IMR-90 (cell line): ENCODE results near the gene HSPA12A. TPM values are rescaled to one million over a fixed set of nuclear protein-coding genes. Genes with fewer than 3 reads are reported as not detected.

Experiments
- ATAC-seq: fragments of 200-7000 bp; cut with Tn5 transposase; 2 replicates; pipeline ENCODE4 v1.9.1; 2020; ENCODE audit warnings: low read depth, mild to moderate bottlenecking, moderate library complexity
- BruUV-seq: library from RNA; stranded (reverse); fragments of 400-500 nt; replicated peaks from 2 replicates; lab custom pipeline; 2021; lab: Mats Ljungman, UMichigan
- CTCF ChIA-PET: fragments of 300-600 bp; formaldehyde crosslinking; extraction: SDS; loops from one replicate; lab custom pipeline; 2021; ENCODE audit warnings: antibody characterized with exemption; lab: Yijun Ruan, JAX
- POLR2A ChIA-PET: fragments of 300-600 bp; sonication (Branson Sonifier 250); formaldehyde crosslinking; loops from one replicate; lab custom pipeline; 2022; ENCODE audit warnings: antibody characterized with exemption; ENCODE audit not compliant: unreplicated experiment; lab: Charles Lee
- DNase-seq: peaks from one replicate; pipeline ENCODE4 v3.0.0; 2013
- H2AFZ ChIP-seq: replicated peaks from 2 replicates; pipeline ENCODE3; 2013; ENCODE audit warnings: low read length, mild to moderate bottlenecking; ENCODE audit not compliant: poor library complexity
- H2AK5ac ChIP-seq: 2 replicates; pipeline ENCODE4 v1.6.1; 2013; ENCODE audit warnings: low read depth, low read length, inconsistent platforms
- H2AK9ac ChIP-seq: replicated peaks from 2 replicates; pipeline ENCODE3; 2013; ENCODE audit warnings: mild to moderate bottlenecking, low read depth, low read length, moderate library complexity; ENCODE audit not compliant: poor library complexity
- H2BK120ac ChIP-seq: 2 replicates; pipeline ENCODE4 v1.6.1; 2013; ENCODE audit warnings: low read depth, low read length, inconsistent platforms
- H2BK15ac ChIP-seq: 3 replicates; pipeline ENCODE4 v1.6.1; 2013; ENCODE audit warnings: low read depth, low read length, inconsistent platforms
- H2BK20ac ChIP-seq: 2 replicates; pipeline ENCODE4 v1.6.1; 2013; ENCODE audit warnings: low read depth, mild to moderate bottlenecking, inconsistent platforms, low read length, moderate library complexity
- H2BK5ac ChIP-seq: 2 replicates; pipeline ENCODE4 v1.6.1; 2013; ENCODE audit warnings: mild to moderate bottlenecking, low read depth, low read length, inconsistent platforms; ENCODE audit not compliant: poor library complexity, severe bottlenecking
- H3K14ac ChIP-seq: replicated peaks from 2 replicates; pipeline ENCODE4 v1.6.1; 2013; ENCODE audit warnings: low read depth, low read length, inconsistent platforms
- H3K18ac ChIP-seq: 2 replicates; pipeline ENCODE4 v1.6.1; 2013; ENCODE audit warnings: low read depth, low read length, control low read depth
- H3K23ac ChIP-seq: 2 replicates; pipeline ENCODE4 v1.6.1; 2013; ENCODE audit warnings: low read depth, low read length, inconsistent platforms
- H3K27ac ChIP-seq: 2 replicates; pipeline ENCODE4 v1.5.1; 2013; ENCODE audit warnings: mild to moderate bottlenecking, control low read depth, low read length; ENCODE audit not compliant: insufficient read depth
- H3K27me3 ChIP-seq: 2 replicates; pipeline ENCODE4 v1.6.1; 2013; ENCODE audit warnings: low read length; ENCODE audit not compliant: control insufficient read depth, insufficient read depth
- H3K36me3 ChIP-seq: 2 replicates; pipeline ENCODE4 v1.6.1; 2013; ENCODE audit warnings: low read length, mixed read lengths; ENCODE audit not compliant: control insufficient read depth, insufficient read depth
- H3K4ac ChIP-seq: 2 replicates; pipeline ENCODE4 v1.6.1; 2013; ENCODE audit warnings: low read depth, low read length, inconsistent platforms
- H3K4me1 ChIP-seq: 2 replicates; pipeline ENCODE4 v1.6.1; 2013; ENCODE audit warnings: low read length, mixed read lengths; ENCODE audit not compliant: control insufficient read depth, insufficient read depth
- H3K4me2 ChIP-seq: 2 replicates; pipeline ENCODE4 v1.6.1; 2013; ENCODE audit warnings: low read depth, mild to moderate bottlenecking, control low read depth, low read length, moderate library complexity
- H3K4me3 ChIP-seq: 2 replicates; pipeline ENCODE4 v1.5.1; 2013; ENCODE audit warnings: low read depth, mild to moderate bottlenecking, control low read depth, low read length, moderate library complexity; ENCODE audit not compliant: insufficient read depth
- H3K56ac ChIP-seq: 2 replicates; pipeline ENCODE4 v1.6.1; 2013; ENCODE audit warnings: low read length, inconsistent platforms; ENCODE audit not compliant: insufficient read depth; ENCODE audit errors: extremely low read depth
- H3K79me1 ChIP-seq, 2 experiments: 2 replicates each; pipeline ENCODE4 v1.6.1; 2013; ENCODE audit warnings: low read length in 2 of 2, inconsistent platforms in 1 of 2, low read depth in 1 of 2
- H3K9ac ChIP-seq: 2 replicates; pipeline ENCODE4 v1.6.1; 2013; ENCODE audit warnings: low read depth, low read length, control low read depth
- H3K9me1 ChIP-seq: 2 replicates; pipeline ENCODE4 v1.6.1; 2013; ENCODE audit warnings: low read length, inconsistent platforms; ENCODE audit not compliant: insufficient read depth
- H3K9me3 ChIP-seq: 2 replicates; pipeline ENCODE4 v1.6.1; 2013; ENCODE audit warnings: low read length; ENCODE audit not compliant: control insufficient read depth, insufficient read depth
- H4K20me1 ChIP-seq: 2 replicates; pipeline ENCODE4 v1.6.1; 2013; ENCODE audit warnings: low read length, inconsistent platforms; ENCODE audit not compliant: insufficient read depth
- H4K5ac ChIP-seq: 2 replicates; pipeline ENCODE4 v1.6.1; 2013; ENCODE audit warnings: mild to moderate bottlenecking, low read depth, low read length, control low read depth
- H4K8ac ChIP-seq, 2 experiments: 2 replicates each; pipeline ENCODE4 v1.6.1; 2013; ENCODE audit warnings: low read depth in 2 of 2, low read length in 2 of 2, control low read depth in 1 of 2, inconsistent platforms in 1 of 2
- H4K91ac ChIP-seq: 2 replicates; pipeline ENCODE4 v1.6.1; 2013; ENCODE audit warnings: low read depth, low read length, inconsistent platforms; ENCODE audit not compliant: insufficient read depth
- BHLHE40 ChIP-seq: fragments of 150-350 bp; IDR thresholded peaks from 2 replicates; pipeline ENCODE4 v1.6.1; 2016; ENCODE audit warnings: mild to moderate bottlenecking, low read depth, low read length
- CEBPB ChIP-seq: IDR thresholded peaks from 2 replicates; pipeline ENCODE4 v1.6.1; 2012; ENCODE audit warnings: low read depth, low read length, improper control_type of control experiment
- CHD1 ChIP-seq: IDR thresholded peaks from 2 replicates; pipeline ENCODE4 v1.6.1; 2012; ENCODE audit warnings: low read depth, low read length, improper control_type of control experiment
- CTCF ChIP-seq: conservative IDR thresholded peaks from 2 replicates; pipeline ENCODE4 v1.5.1; 2012; ENCODE audit warnings: mild to moderate bottlenecking, low read depth, low read length, improper control_type of control experiment
- ELK1 ChIP-seq: fragments of 150-350 bp; IDR thresholded peaks from 2 replicates; pipeline ENCODE4 v1.6.1; 2016; ENCODE audit warnings: low read depth, mild to moderate bottlenecking, low read length, moderate library complexity, borderline replicate concordance
- FOS ChIP-seq: fragments of 150-350 bp; IDR thresholded peaks from 2 replicates; pipeline ENCODE4 v1.6.1; 2016; ENCODE audit warnings: low read depth, low read length
- MAFK ChIP-seq: IDR thresholded peaks from 2 replicates; pipeline ENCODE4 v1.6.1; 2012; ENCODE audit warnings: low read depth, low read length, improper control_type of control experiment
- MAZ ChIP-seq: IDR thresholded peaks from 2 replicates; pipeline ENCODE4 v1.6.1; 2012; ENCODE audit warnings: low read depth, mild to moderate bottlenecking, low read length, improper control_type of control experiment, moderate library complexity, borderline replicate concordance
- MXI1 ChIP-seq: IDR thresholded peaks from 2 replicates; pipeline ENCODE4 v1.6.1; 2012; ENCODE audit warnings: low read depth, mild to moderate bottlenecking, low read length, moderate library complexity, borderline replicate concordance
- NFE2L2 ChIP-seq: fragments of 150-350 bp; IDR thresholded peaks from 2 replicates; pipeline ENCODE4 v1.6.1; 2016; ENCODE audit warnings: low read depth, mild to moderate bottlenecking, low read length
- POLR2A ChIP-seq: IDR thresholded peaks from 2 replicates; pipeline ENCODE4 v1.6.1; 2012; ENCODE audit warnings: mild to moderate bottlenecking, low read depth, low read length
- RAD21 ChIP-seq: IDR thresholded peaks from 2 replicates; pipeline ENCODE4 v1.6.1; 2012; ENCODE audit warnings: low read length, improper control_type of control experiment
- RCOR1 ChIP-seq: IDR thresholded peaks from 2 replicates; pipeline ENCODE4 v1.6.1; 2012; ENCODE audit warnings: mild to moderate bottlenecking, low read length, improper control_type of control experiment; ENCODE audit not compliant: insufficient replicate concordance
- RFX5 ChIP-seq: IDR thresholded peaks from 2 replicates; pipeline ENCODE4 v1.8.0; 2012; ENCODE audit warnings: low read depth, mild to moderate bottlenecking, low read length, moderate library complexity
- SMC3 ChIP-seq: fragments of 150-350 bp; IDR thresholded peaks from 2 replicates; pipeline ENCODE4 v1.6.1; 2016; ENCODE audit warnings: low read depth, mild to moderate bottlenecking, antibody characterized with exemption, low read length, moderate library complexity
- USF2 ChIP-seq: fragments of 150-350 bp; IDR thresholded peaks from 2 replicates; pipeline ENCODE4 v1.6.1; 2017; ENCODE audit warnings: mild to moderate bottlenecking, antibody characterized with exemption, low read length, low read depth
- WGBS, 2 experiments: methylation state at CpG; one replicate each; pipeline versions ENCODE4 v1.1.5 to v1.1.7; 2013; ENCODE audit warnings: missing lambda C conversion rate in 2 of 2; ENCODE audit not compliant: insufficient read length in 1 of 2; ENCODE audit errors: extremely low coverage in 2 of 2; 5-methylcytosine and 5-hydroxymethylcytosine counted together
- dilution Hi-C: fragments of 300-500 bp; cut with HindIII; formaldehyde crosslinking; loops from one replicate; pipeline ENCODE4 v1.14.3; 2018; ENCODE audit warnings: low sequenced_read_pairs; ENCODE audit not compliant: unreplicated experiment
- in situ Hi-C: fragments of 300-500 bp; cut with MboI; formaldehyde crosslinking; loops from 3 replicates; pipeline ENCODE4 v1.14.3; 2019; ENCODE audit warnings: low sequenced_read_pairs, inconsistent platforms, mixed read lengths
- intact Hi-C: fragments of 100-400 bp; cut with micrococcal nuclease; formaldehyde crosslinking; loops from 2 replicates; pipeline ENCODE4 v1.10.0; 2022
- polyA plus RNA-seq, 3 experiments: library from polyadenylated mRNA; depleted of rRNA; stranded (reverse); fragments of >200 nt; gene quantifications; 2 replicates each; pipeline ENCODE4 v1.2.3, GENCODE V29; 2012; ENCODE audit warnings: low replicate concordance in 1 of 3
- total RNA-seq: library from RNA; depleted of rRNA; stranded (reverse); fragments of >200 nt; gene quantifications from 2 replicates; pipeline ENCODE4 v1.2.3, GENCODE V29; 2012

Gene HSPA12A
- total and polyA plus RNA-seq, 2 of the 4 experiments (the other 2 are of a cell fraction) = 16.1 to 16.7 TPM

- peaks cover 14% of the 10 kb centered on the region for H3K9me1 ChIP-seq
- no peak overlapping the region for H3K4me3 ChIP-seq
- H2BK15ac ChIP-seq = no peak overlapping the region
- H2AFZ ChIP-seq = no peak overlapping the region
- 100% methylated on average over 23 of the region's 32 CpGs; no CpG with 5 or more reads in 1 of the 2 experiments for WGBS, 2 experiments
- POLR2A ChIA-PET = no interaction called here
- dilution Hi-C loops (loop anchor here (25.0 kb wide), 1 partner anchor 112 kb away; no protein-coding TSS in a partner anchor), intact Hi-C loops (no loop called here), in situ Hi-C loops (loop anchor here (5.0 kb wide), 1 partner anchor 502 kb away; no protein-coding TSS in a partner anchor)
- DNase-seq = no peak
- H3K23ac ChIP-seq = no peak overlapping the region
- no peaks in the 10 kb centered on the region for H3K9me3 ChIP-seq
- TF ChIP-seq USF2 (no peak), ELK1 (no peak), NFE2L2 (no peak), CTCF (no peak), CEBPB (no peak), RFX5 (no peak), RAD21 (no peak), RCOR1 (no peak), BHLHE40 (no peak), MXI1 (no peak), POLR2A (no peak), MAZ (no peak), SMC3 (no peak), FOS (no peak), CHD1 (no peak), MAFK (no peak)
- peaks cover 12% of the 10 kb centered on the region for H3K36me3 ChIP-seq
- no peak overlapping the region for H2AK9ac ChIP-seq
- no peak overlapping the region for H3K9ac ChIP-seq
- CTCF ChIA-PET = interaction anchor here (1.1 kb wide), 1 partner anchor 113 kb away, joined by 3 read pairs; no protein-coding TSS in a partner anchor
- no peak overlapping the region for H3K4ac ChIP-seq
- no TSS peak for BruUV-seq
- no peak overlapping the region for H2BK120ac ChIP-seq
- no peak overlapping the region for H2BK20ac ChIP-seq
- H3K56ac ChIP-seq = no peak overlapping the region
- no peaks in the 10 kb centered on the region for H3K79me1 ChIP-seq
- H2BK5ac ChIP-seq = no peak overlapping the region
- no peak overlapping the region for H3K27ac ChIP-seq
- no peak overlapping the region for H3K14ac ChIP-seq
- no peak overlapping the region for H3K4me2 ChIP-seq
- ATAC-seq = no peak
- H3K27me3 ChIP-seq = no peaks in the 10 kb centered on the region
- no peaks in the 10 kb centered on the region for H4K20me1 ChIP-seq
- H4K8ac ChIP-seq = no peak overlapping the region
- no peak overlapping the region for H3K18ac ChIP-seq
- H4K91ac ChIP-seq = no peak overlapping the region
- H3K4me1 ChIP-seq = peaks cover 6% of the 10 kb centered on the region
- H4K5ac ChIP-seq = no peak overlapping the region
- H2AK5ac ChIP-seq = no peak overlapping the region
Measured at GRCh38 chr10:116674901-116675423, 67.4 kb downstream of the HSPA12A start.
